BJ (cell line): ENCODE results near the gene LAMA3. TPM values are rescaled to one million over a fixed set of nuclear protein-coding genes. Genes with fewer than 3 reads are reported as not detected.

Experiments
- CTCF ChIA-PET: fragments of 350-600 bp; formaldehyde crosslinking; extraction: SDS; loops from one replicate; lab custom pipeline; 2021; ENCODE audit warnings: antibody characterized with exemption, inconsistent platforms; lab: Yijun Ruan, JAX
- POLR2A ChIA-PET: fragments of 300-600 bp; sonication (Branson Sonifier 250); formaldehyde crosslinking; extraction: SDS; loops from one replicate; lab custom pipeline; 2021; ENCODE audit warnings: antibody characterized with exemption; lab: Charles Lee
- DNase-seq: peaks from one replicate; pipeline ENCODE4 v3.0.0-alpha.2; 2011; ENCODE audit warnings: low read depth
- H3K27me3 ChIP-seq: 2 replicates; pipeline ENCODE4 v1.6.0; 2011; ENCODE audit warnings: low read length; ENCODE audit not compliant: control insufficient read depth, insufficient read depth
- H3K36me3 ChIP-seq: 2 replicates; pipeline ENCODE4 v1.5.1; 2011; ENCODE audit warnings: low read length; ENCODE audit not compliant: control insufficient read depth, insufficient read depth
- H3K4me3 ChIP-seq: 2 replicates; pipeline ENCODE4 v1.5.1; 2011; ENCODE audit warnings: low read depth, mild to moderate bottlenecking, control low read depth, low read length
- polyA plus RNA-seq: library from polyadenylated mRNA; depleted of rRNA; stranded (reverse); fragments of >200 nt; gene quantifications from 2 replicates; pipeline ENCODE4 v1.2.3, GENCODE V29; 2011
- TF ChIP-seq, protein P1 (sequence below): IDR thresholded peaks from 2 replicates; pipeline ENCODE4 v1.5.1; 2011; ENCODE audit warnings: low read depth, mild to moderate bottlenecking, control low read depth, inconsistent platforms, low read length, moderate library complexity; ENCODE audit not compliant: insufficient read depth

LAMA3 gene
- polyA plus RNA-seq, 1 experiment = 5.6 TPM

DNA sequence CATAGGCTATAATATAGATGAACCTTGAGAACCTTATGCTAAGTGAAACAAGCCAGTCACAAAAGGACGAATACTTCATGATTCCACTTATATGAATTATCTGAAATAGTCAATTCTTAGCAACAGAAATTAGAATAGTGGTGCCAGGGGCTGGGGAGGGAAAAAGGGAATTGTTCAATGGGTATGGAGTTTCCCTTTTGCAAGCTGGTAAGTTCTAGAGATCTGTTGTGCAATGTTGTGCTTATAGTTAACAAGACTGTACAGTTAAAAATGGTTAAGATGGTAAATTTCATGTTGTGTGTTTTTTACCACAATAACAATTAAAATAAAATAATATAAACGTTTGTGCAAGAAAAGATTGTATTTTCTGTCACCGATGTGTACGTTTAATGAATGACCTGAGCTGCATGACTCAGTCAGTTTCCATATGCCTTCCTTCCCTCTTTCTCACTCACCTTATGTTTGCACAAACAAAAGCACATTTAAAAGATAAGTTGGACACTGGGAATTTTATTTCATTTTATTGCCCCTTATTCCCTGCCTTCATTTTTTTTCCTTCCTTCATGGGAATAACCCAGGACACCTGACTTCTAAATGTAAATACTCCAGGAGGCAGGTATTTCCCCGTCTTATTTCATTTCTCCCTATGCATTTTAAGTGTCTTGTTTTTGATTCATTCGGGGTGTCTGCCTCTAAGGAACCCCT lies 181.6 kb downstream of the LAMA3 start:
- H3K36me3 ChIP-seq = no peaks in the 10 kb centered on the region
- no peaks in the 10 kb centered on the region for H3K27me3 ChIP-seq
- H3K4me3 ChIP-seq = no peak overlapping the region
- DNase-seq = no peak
- CTCF ChIA-PET = no interaction called here
- TF ChIP-seq, protein P1, sequence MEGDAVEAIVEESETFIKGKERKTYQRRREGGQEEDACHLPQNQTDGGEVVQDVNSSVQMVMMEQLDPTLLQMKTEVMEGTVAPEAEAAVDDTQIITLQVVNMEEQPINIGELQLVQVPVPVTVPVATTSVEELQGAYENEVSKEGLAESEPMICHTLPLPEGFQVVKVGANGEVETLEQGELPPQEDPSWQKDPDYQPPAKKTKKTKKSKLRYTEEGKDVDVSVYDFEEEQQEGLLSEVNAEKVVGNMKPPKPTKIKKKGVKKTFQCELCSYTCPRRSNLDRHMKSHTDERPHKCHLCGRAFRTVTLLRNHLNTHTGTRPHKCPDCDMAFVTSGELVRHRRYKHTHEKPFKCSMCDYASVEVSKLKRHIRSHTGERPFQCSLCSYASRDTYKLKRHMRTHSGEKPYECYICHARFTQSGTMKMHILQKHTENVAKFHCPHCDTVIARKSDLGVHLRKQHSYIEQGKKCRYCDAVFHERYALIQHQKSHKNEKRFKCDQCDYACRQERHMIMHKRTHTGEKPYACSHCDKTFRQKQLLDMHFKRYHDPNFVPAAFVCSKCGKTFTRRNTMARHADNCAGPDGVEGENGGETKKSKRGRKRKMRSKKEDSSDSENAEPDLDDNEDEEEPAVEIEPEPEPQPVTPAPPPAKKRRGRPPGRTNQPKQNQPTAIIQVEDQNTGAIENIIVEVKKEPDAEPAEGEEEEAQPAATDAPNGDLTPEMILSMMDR = no peak
- POLR2A ChIA-PET = no interaction called here

DNA sequence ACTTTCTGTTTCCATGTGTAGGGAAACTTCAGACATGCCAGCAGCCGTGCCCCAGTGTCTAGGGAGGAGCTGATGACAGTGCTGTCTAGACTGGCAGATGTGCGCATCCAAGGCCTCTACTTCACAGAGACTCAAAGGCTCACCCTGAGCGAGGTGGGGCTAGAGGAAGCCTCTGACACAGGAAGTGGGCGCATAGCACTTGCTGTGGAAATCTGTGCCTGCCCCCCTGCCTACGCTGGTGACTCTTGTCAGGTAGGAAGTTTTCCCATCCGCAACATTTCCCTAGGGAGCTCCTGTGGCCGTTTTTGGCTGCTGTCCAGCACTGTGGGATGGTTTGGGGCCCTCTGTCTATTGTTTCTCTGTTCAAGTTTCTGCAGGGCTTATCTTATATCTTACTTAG lies 182.2 kb downstream of the LAMA3 start:
- TF ChIP-seq, protein P1 = no peak
- Histone ChIP-seq H3K36me3 (no peaks in the 10 kb centered on the region), H3K4me3 (no peak overlapping the region), H3K27me3 (no peaks in the 10 kb centered on the region)
- CTCF ChIA-PET = interaction anchor here (1.1 kb wide), 1 partner anchor 10 kb away, joined by 3 read pairs; no protein-coding TSS in a partner anchor
- DNase-seq = no peak
- POLR2A ChIA-PET = no interaction called here

DNA sequence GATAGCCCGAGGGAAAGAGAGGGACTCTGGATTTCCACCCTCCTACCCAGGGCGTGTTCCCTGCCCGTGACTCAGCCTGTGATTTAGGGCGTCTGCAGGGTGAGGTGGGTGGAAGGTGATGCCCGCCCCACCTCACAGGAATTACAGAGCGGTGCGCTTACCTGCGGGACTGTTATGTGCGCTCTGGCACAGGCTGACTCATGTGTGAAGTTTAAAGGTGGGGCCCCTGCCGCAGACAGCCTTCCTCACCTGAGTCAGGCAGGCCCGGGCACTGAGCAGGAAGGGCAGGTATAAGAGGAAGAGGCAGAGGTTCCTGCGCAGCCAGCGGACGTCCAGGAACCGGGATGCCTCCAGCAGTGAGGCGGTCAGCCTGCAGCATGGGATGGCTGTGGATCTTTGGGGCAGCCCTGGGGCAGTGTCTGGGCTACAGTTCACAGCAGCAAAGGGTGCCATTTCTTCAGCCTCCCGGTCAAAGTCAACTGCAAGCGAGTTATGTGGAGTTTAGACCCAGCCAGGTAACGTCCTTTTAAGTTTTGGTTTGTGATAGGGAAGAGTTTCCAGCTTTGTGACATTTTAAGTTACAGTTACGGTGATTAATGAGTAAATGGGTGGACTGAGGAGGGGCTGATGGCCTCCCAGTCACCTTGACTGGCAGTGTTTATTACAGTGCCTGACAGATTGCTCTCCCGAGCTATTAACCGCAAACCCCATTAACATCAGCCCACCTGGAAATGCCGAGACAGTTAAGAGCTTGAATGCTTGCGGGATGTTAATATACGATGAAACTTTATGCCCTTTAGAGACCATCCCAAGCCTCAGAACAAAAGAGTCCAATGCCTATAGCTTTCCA lies 183.7 kb downstream of the LAMA3 start:
- TF ChIP-seq, protein P1 = no peak
- no peak for DNase-seq
- Histone ChIP-seq H3K27me3 (no peaks in the 10 kb centered on the region), H3K4me3 (no peak overlapping the region), H3K36me3 (no peaks in the 10 kb centered on the region)
- CTCF ChIA-PET = no interaction called here
- POLR2A ChIA-PET = no interaction called here

DNA sequence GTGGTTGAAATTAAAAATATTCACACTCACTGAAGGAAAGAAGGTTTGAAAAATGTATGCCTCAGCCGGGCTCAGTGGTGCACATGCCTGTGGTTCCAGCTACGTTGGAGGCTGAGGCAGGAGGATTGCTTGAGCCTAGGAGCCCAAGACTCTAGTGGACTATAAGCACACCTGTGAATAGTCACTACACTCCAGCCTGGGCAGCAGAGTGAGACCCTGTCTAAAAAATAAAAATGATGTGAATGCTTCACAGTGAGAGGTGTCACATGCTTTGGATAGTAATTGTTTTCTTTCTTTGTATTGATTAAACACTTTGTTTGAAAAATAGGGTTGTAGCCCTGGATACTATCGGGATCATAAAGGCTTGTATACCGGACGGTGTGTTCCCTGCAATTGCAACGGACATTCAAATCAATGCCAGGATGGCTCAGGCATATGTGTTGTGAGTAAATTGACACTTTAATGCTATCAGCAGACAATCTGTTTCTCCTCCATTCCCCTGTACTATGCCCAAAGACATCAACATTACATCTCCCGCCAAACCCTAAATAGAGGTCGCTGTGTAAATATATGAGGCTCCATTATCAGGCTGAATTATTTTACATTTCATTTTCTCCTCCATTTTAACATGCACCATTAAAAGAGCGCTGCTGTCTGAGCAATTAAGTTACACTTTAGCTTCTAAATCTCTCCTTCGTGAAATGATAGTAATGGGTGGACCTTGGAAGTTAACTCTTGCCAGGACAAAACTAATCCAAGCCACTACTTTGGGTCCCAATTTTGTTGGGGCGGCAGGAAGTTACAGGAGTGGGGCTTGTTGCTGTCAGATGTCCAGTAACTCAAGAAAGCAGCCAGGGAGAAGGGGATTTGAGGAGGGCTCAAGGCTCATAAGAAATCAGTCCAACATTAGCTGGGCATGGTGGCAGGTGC lies 187.0 kb downstream of the LAMA3 start:
- TF ChIP-seq, protein P1 = no peak
- Histone ChIP-seq H3K36me3 (no peaks in the 10 kb centered on the region), H3K27me3 (no peaks in the 10 kb centered on the region), H3K4me3 (no peak overlapping the region)
- ChIA-PET CTCF (interaction anchor here (0.6 kb wide), 1 partner anchor 78 kb away, joined by 3 read pairs; no protein-coding TSS in a partner anchor), POLR2A (no interaction called here)
- DNase-seq = no peak

DNA sequence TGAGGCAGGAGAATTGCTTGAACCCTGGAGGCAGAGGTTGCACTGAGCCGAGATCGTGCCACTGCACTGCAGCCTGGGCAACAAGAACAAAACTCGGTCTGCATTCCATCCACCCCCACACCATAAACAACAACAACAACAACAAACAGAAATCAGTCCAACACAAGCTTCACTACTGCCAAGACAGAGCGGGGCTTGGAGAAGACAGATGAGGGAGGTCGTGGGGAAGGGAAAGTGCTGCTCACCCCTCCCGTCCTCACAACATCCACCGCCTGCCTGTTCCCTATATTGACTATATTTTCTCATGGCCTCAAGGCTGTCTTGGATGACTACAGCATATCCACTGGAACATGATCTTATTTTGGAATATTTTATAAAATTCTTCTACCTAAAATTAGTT lies 187.7 kb downstream of the LAMA3 start:
- DNase-seq = no peak
- Histone ChIP-seq H3K4me3 (no peak overlapping the region), H3K36me3 (no peaks in the 10 kb centered on the region), H3K27me3 (no peaks in the 10 kb centered on the region)
- TF ChIP-seq, protein P1 = no peak
- POLR2A ChIA-PET = no interaction called here
- CTCF ChIA-PET = interaction anchor here (0.6 kb wide), 1 partner anchor 77 kb away, joined by 3 read pairs; no protein-coding TSS in a partner anchor
